ELR (cell line): ENCODE results near the gene HEATR5A.
"Not testable (repeated sequence)": the region's sequence is repeated elsewhere in the genome, so short reads cannot be mapped to it uniquely, and the experiment has no call there.

Source experiments
- DNase-seq: peaks from one replicate; pipeline ENCODE4 v3.0.0-alpha.2; 2015; ENCODE audit warnings: low read depth

Gene HEATR5A

GRCh38 chr14:31283153-31283552, 137.2 kb downstream of the HEATR5A start:
- DNase-seq: no peak

- DNase-seq: no peak
Measured at GRCh38 chr14:31280871-31281220, 139.5 kb downstream of the HEATR5A start.

- DNase-seq: no peak
Measured at GRCh38 chr14:31280132-31280870, 140.0 kb downstream of the HEATR5A start.

- peak; percentile 11 for DNase-seq
Measured at GRCh38 chr14:31278883-31279282, 141.5 kb downstream of the HEATR5A start.

- no peak for DNase-seq
Measured at GRCh38 chr14:31277085-31277484, 143.3 kb downstream of the HEATR5A start.

- not testable (repeated sequence) for DNase-seq
Measured at GRCh38 chr14:31276417-31276816, 143.9 kb downstream of the HEATR5A start.

GRCh38 chr14:31275731-31276130, 144.6 kb downstream of the HEATR5A start:
- peak; percentile 41 for DNase-seq

GRCh38 chr14:31271648-31272047, 148.7 kb downstream of the HEATR5A start:
- DNase-seq: no peak

GRCh38 chr14:31270196-31270772, 150.1 kb downstream of the HEATR5A start:
- peak; percentile 40 for DNase-seq

- peak; percentile 45 for DNase-seq
Measured at GRCh38 chr14:31269634-31270195, 150.6 kb downstream of the HEATR5A start.

GRCh38 chr14:31268216-31268615, 152.1 kb downstream of the HEATR5A start:
- no peak for DNase-seq

GRCh38 chr14:31266437-31267331, 153.7 kb downstream of the HEATR5A start:
- DNase-seq: no peak

- no peak for DNase-seq
Measured at GRCh38 chr14:31265701-31266398, 154.5 kb downstream of the HEATR5A start.

GRCh38 chr14:31263485-31264133, 156.7 kb downstream of the HEATR5A start:
- peak; percentile 99 for DNase-seq

- peak; percentile 49 for DNase-seq
Measured at GRCh38 chr14:31261859-31262731, 158.3 kb downstream of the HEATR5A start.

- no peak for DNase-seq
Measured at GRCh38 chr14:31261523-31261858, 158.9 kb downstream of the HEATR5A start.

- DNase-seq: not testable (repeated sequence)
Measured at GRCh38 chr14:31259040-31259435, 161.3 kb downstream of the HEATR5A start.

GRCh38 chr14:31258427-31259039, 161.8 kb downstream of the HEATR5A start:
- DNase-seq: no peak

- not testable (repeated sequence) for DNase-seq
Measured at GRCh38 chr14:31257554-31258426, 162.6 kb downstream of the HEATR5A start.
